ENCODE data around the gene LRRC66.

LRRC66 gene

GRCh38 chr4:51958199-51958968 is 61.8 kb downstream of the LRRC66 start:
- H3K4me3 ChIP-seq (ENCODE audit: low read depth, low read length): no peak overlapping the region
- TF ChIP-seq CTCF (conservative IDR thresholded peaks at IDR 0.05; ENCODE audit: low read depth, low read length): no peak
- no peak for DNase-seq (ENCODE audit: low read depth)

Measured in choroid plexus epithelial cell (primary cell).